ENCODE data around the gene ATP5PO.

Gene ATP5PO

GRCh38 chr21:33949516-33950430 lies 34.2 kb upstream of the ATP5PO start:
- H3K9ac ChIP-seq (ENCODE audit: low read length) = no peak overlapping the region
- no peaks in the 10 kb centered on the region for H3K36me3 ChIP-seq (replicated peaks; ENCODE audit: insufficient read depth, low read length)
- H3K9me2 ChIP-seq (replicated peaks; ENCODE audit: insufficient read depth, low read length) = no peaks in the 10 kb centered on the region
- H3K79me2 ChIP-seq (ENCODE audit: low read length) = no peaks in the 10 kb centered on the region
- DNase-seq = peak; percentile 49
- H2AFZ ChIP-seq (ENCODE audit: low read length) = no peak overlapping the region
- H3K4me3 ChIP-seq (ENCODE audit: low read length) = no peak overlapping the region
- H3K27ac ChIP-seq (ENCODE audit: low read length) = peak overlapping the region; percentile 80; the same call in 1 of the 2 replicates
- no peaks in the 10 kb centered on the region for H3K9me3 ChIP-seq (replicated peaks; ENCODE audit: insufficient read depth, low read length)
- H3K27me3 ChIP-seq (replicated peaks; ENCODE audit: insufficient read depth, low read length) = no peaks in the 10 kb centered on the region
- no peaks in the 10 kb centered on the region for H4K20me1 ChIP-seq (ENCODE audit: insufficient read depth, low read length)
- peaks cover 18% of the 10 kb centered on the region for H3F3A ChIP-seq (ENCODE audit: insufficient read depth, low read length)
- peaks cover 31% of the 10 kb centered on the region for H3K4me1 ChIP-seq (ENCODE audit: low read length)
- no peak overlapping the region for H3K4me2 ChIP-seq (ENCODE audit: low read depth, low read length)
- TF ChIP-seq EZH2 (optimal IDR thresholded peaks at IDR 0.05; ENCODE audit: low read depth, low read length) (no peak), CTCF (IDR thresholded peaks at IDR 0.05; ENCODE audit: low read length) (no peak), EZH2phosphoT487 (IDR thresholded peaks at IDR 0.05; ENCODE audit: low read length) (no peak)

- Histone ChIP-seq H3K4me3 (ENCODE audit: low read length) (no peak overlapping the region), H3K36me3 (replicated peaks; ENCODE audit: insufficient read depth, low read length) (no peaks in the 10 kb centered on the region), H3K9me2 (replicated peaks; ENCODE audit: insufficient read depth, low read length) (no peaks in the 10 kb centered on the region), H3K9me3 (replicated peaks; ENCODE audit: insufficient read depth, low read length) (no peaks in the 10 kb centered on the region), H3K4me1 (ENCODE audit: low read length) (peaks cover 31% of the 10 kb centered on the region), H3K27me3 (replicated peaks; ENCODE audit: insufficient read depth, low read length) (no peaks in the 10 kb centered on the region), H4K20me1 (ENCODE audit: insufficient read depth, low read length) (no peaks in the 10 kb centered on the region), H2AFZ (ENCODE audit: low read length) (peak overlapping the region; percentile 55), H3K4me2 (ENCODE audit: low read depth, low read length) (peak overlapping the region; percentile 62), H3K79me2 (ENCODE audit: low read length) (no peaks in the 10 kb centered on the region), H3K9ac (ENCODE audit: low read length) (no peak overlapping the region), H3F3A (ENCODE audit: insufficient read depth, low read length) (peaks cover 18% of the 10 kb centered on the region), H3K27ac (ENCODE audit: low read length) (peak overlapping the region; percentile 80; the same call in 1 of the 2 replicates)
- no peak for DNase-seq
- no peak for TF ChIP-seq EZH2phosphoT487 (IDR thresholded peaks at IDR 0.05; ENCODE audit: low read length)
- TF ChIP-seq EZH2 (optimal IDR thresholded peaks at IDR 0.05; ENCODE audit: low read depth, low read length) = no peak
- TF ChIP-seq CTCF (IDR thresholded peaks at IDR 0.05; ENCODE audit: low read length) = no peak
Observed at GRCh38 chr21:33948951-33949444, 33.4 kb upstream of the ATP5PO start.

- peak overlapping the region; percentile 55 for H2AFZ ChIP-seq (ENCODE audit: low read length)
- H3K9me3 ChIP-seq (replicated peaks; ENCODE audit: insufficient read depth, low read length) = no peaks in the 10 kb centered on the region
- H3K4me3 ChIP-seq (ENCODE audit: low read length) = peak overlapping the region; percentile 29
- no peaks in the 10 kb centered on the region for H3K36me3 ChIP-seq (replicated peaks; ENCODE audit: insufficient read depth, low read length)
- peaks cover 18% of the 10 kb centered on the region for H3F3A ChIP-seq (ENCODE audit: insufficient read depth, low read length)
- H3K79me2 ChIP-seq (ENCODE audit: low read length) = no peaks in the 10 kb centered on the region
- peak; percentile 72 for DNase-seq
- H3K4me1 ChIP-seq (ENCODE audit: low read length) = peaks cover 31% of the 10 kb centered on the region
- no peaks in the 10 kb centered on the region for H3K9me2 ChIP-seq (replicated peaks; ENCODE audit: insufficient read depth, low read length)
- peak overlapping the region; percentile 62 for H3K4me2 ChIP-seq (ENCODE audit: low read depth, low read length)
- peak overlapping the region; percentile 43 for H3K9ac ChIP-seq (ENCODE audit: low read length)
- no peak for TF ChIP-seq EZH2 (optimal IDR thresholded peaks at IDR 0.05; ENCODE audit: low read depth, low read length)
- TF ChIP-seq EZH2phosphoT487 (IDR thresholded peaks at IDR 0.05; ENCODE audit: low read length) = no peak
- TF ChIP-seq CTCF (IDR thresholded peaks at IDR 0.05; ENCODE audit: low read length) = no peak
- no peaks in the 10 kb centered on the region for H4K20me1 ChIP-seq (ENCODE audit: insufficient read depth, low read length)
- peak overlapping the region; percentile 80 for H3K27ac ChIP-seq (ENCODE audit: low read length)
- no peaks in the 10 kb centered on the region for H3K27me3 ChIP-seq (replicated peaks; ENCODE audit: insufficient read depth, low read length)
Observed at GRCh38 chr21:33948096-33948950, 32.7 kb upstream of the ATP5PO start.
